GM21447 (cell line): ENCODE measurements around the gene PSMD14.
A peak's percentile ranks its signal among the peaks of the same experiment; 100 is the strongest.
"Not testable (repeated sequence)": the region's sequence is repeated elsewhere in the genome, so short reads cannot be mapped to it uniquely, and the experiment has no call there.

Experiments used
- ATAC-seq: cut with Tn5 transposase; IDR thresholded peaks from one replicate; pipeline ENCODE4 v1.9.1; 2021; ENCODE audit not compliant: unreplicated experiment

Gene PSMD14

DNA sequence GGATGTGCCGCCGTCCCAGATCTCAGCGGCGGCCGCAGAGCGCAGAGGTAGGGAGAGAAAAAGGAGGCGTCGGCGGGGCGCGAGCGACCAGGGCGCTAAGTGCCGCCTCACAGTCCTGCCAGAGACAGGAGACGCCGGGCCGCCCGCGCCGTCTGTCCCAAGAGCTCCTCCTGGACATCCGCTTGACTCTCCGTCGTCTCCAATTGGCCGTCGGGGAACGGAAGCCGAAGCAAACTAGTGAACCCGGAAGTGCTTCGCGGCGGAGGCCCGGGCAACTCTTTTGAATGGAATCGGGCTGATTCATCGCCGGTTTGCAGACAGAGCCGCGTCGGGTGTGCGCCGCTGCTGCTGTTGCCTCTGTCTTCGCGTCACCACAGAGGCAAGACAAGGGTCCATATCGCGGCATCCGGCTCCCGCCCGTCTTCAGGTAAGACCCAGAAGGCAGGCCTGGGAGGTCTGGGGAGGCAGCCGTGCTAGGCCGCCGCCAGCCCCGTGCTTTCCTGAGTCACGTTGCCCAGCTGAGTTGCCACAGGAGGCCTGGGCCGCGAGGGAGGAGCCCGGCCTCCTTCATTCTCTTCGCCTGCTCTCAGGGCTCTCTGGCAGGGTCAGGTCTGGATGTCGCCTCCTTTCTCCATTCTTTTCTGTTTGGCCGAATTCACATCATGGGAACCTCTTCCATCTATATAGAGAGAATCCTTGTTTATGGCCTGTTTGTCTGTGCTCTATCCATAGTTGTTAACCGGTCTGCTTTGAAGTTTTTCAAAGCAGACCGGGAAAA, at the start of gene PSMD14:
Gene PSMD14, plus strand, starts transcription at position 248 of the 778 bp plus-strand sequence. CDS start 10,401 bp downstream, outside the sequence.
- ATAC-seq = peak; percentile 98

DNA sequence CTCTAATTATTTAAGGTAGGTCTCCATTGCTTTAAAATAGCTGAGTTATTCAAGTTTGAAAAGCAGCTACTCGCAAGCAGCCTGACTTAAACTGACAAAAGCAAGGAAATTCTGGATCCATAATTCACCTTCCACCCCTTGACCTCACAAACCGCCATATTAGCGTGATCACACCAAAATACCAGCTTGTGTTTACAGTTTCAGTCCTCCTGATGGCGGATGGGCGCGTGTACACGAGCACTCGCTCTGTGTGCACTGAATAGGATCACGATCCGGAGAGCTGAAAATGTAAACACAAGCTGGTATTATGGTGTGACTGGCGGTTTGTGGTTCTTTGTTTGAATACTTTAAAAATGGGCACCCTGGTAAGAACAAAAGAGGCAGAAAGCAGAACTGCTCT, 42.4 kb upstream of the PSMD14 start:
- ATAC-seq = no peak

DNA sequence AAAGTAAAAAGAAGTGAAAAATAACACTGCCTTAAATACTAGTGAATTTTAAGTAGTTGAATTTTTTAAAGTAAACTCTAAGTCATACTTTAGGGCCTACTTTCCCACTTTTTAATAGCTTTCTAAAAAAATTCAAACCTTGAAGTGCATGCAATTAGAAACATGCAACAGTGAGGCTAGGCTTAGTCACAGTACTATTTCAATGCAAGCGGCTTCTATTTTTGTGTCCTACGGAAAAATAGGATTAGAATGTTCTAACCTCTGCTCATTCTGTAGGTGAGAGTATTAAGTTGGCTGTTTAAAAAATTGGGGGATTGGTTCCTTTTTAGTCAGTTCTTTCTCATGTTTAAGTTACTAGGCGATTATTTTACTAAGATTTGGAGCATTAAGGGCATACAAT, 39.1 kb upstream of the PSMD14 start:
- ATAC-seq = no peak

DNA sequence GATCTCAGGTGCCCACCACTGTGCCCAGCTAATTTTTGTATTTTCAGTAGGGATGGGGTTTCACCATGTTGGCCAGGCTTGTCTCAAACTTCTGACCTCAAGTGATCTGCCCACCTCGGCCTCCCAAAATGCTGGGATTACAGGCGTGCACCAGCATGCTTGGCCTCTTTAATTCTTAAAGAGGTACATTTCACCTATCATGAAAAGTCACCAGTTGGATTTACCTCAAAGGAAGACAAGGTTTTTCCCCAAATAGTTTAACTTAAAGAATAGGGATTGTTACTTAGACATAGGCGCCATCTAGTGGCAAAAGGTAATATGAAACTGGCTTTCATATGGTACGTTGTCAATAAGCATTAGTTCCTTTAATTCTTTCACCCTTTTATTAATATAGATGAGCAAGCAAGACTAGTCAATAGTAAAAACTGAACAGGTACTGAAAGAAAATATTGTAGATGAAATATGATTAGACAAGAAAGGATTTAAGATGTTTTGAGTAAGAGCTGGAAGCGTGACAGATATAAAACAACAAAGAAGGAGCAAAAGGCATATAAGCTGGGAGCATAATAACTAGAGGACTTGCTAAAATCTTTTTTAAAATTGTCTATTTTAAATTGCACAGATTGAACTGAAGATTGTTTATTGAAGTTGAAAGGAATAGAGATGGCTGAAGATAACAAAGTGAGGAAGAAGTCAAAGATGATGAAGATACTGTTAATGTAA, 35.0 kb upstream of the PSMD14 start:
- peak; percentile 73 for ATAC-seq

DNA sequence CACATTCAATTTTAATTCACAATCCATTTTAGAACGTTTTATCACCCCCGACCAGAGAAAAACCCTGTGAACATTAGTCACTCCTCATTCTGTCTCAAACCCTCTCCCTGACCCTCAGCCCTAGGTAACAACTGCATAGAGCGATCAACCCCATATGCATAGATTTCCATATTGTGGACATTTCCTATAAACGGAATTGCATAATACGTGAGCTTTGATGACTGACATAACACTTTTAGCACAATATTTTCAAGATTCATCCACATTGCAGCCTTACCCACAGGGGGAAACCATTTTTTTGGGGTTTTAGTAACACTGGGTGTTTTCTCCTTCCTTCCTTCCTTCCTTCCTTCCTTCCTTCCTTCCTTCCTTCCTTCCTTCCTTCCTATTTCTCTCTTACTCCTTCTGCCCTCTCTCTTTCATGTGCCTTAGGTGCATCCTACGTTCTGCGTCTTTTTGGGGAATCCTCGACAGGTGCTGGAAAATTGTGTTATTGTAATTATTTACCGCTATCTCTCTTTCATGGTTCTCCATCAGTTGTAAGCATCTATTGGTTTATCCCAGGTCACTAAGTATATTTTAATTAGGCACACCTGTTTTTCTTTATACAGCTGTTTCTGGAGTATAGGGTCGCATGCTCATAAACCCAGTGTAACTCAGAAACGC, 29.5 kb upstream of the PSMD14 start:
- ATAC-seq = not testable (repeated sequence)

DNA sequence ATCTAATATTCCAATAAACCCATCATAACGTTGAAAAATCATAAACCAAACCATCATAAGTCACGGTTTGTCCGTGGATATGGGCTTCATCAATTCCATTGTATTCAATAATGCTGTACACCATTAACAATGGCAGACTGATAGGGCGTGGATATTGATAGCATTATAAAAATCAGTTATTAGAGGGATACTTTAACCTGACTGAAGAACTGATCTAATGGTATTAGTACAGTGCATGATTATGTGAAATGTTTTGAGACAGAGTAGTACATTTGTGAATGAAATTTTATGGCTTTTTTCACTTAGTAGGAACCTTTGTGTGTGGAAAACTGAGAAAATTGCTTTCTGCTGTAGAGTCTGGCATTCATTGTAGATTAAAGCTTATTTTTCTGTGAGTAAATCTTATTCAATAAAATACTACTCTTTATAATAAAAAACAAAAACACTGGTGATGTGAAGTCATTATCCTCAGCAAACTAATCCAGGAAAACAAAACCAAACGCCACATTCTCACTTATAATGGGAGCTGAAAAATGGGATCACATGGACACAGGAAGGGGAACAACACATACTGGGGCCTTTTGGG, 28.9 kb upstream of the PSMD14 start:
- ATAC-seq = not testable (repeated sequence)

GRCh38 chr2:161280906-161281323, 27.3 kb upstream of the PSMD14 start:
- ATAC-seq = not testable (repeated sequence)

GRCh38 chr2:161281615-161282310, 26.5 kb upstream of the PSMD14 start:
- ATAC-seq = not testable (repeated sequence)

DNA sequence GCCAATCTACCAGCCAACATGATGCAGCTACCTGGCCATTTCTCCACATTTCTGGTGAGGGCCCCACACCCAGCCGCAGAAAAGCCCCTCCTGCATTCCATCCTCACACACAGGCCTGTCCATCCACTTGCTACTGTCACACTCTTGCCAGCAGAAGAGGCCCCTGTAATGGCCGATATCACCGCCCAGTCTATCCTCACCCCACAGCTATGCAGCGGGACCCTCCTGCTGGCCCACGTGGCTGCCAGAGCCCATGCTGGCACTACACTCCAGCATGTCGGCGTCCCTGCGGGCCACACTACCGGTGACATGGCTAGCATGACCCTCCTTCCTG, 25.9 kb upstream of the PSMD14 start:
- not testable (repeated sequence) for ATAC-seq

DNA sequence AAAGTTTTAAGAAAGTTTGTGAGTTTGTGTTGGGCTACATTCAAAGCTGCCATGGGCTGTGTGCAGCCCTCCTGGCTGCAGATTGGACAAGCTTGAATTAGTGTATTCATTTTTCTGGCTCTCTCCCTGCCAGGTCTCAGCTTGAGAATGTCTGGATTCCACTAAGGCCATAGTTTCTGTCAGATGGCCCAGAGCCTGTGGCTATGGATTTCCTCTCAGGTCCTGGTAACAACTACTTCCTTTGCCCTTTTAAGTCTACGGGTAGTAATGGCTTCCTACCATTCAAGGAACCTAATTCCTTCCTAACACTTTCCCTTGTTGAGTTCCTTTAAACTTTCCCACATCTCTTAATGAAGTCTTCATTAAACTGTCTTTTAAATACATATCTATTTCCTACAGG, 24.3 kb upstream of the PSMD14 start:
- ATAC-seq = no peak

GRCh38 chr2:161303535-161304050, 4.6 kb upstream of the PSMD14 start:
- no peak for ATAC-seq

DNA sequence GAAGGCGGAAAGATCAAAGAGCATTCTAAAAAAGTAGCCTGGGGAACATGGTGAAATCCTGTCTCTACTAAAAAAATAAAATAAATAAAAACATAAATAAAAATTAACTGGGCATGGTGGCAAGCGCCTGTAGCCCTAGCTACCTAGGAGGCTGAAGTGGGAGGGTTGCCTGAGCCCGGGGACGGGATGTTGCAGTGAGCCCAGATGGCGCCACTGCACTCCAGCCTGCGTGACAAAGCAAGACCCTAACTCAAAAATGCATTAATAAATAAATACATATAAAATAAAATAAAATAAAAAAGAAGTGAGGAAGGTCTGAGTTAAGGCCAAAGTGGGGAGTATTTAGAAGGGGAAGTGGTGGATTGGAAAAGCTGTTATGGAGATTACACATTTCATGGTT, 1.3 kb upstream of the PSMD14 start:
- ATAC-seq = no peak

- ATAC-seq = no peak
Observed at GRCh38 chr2:161307676-161308075, 549 bp upstream of the PSMD14 start.

- no peak for ATAC-seq
Observed at GRCh38 chr2:161312996-161313395, 4.8 kb downstream of the PSMD14 start.

DNA sequence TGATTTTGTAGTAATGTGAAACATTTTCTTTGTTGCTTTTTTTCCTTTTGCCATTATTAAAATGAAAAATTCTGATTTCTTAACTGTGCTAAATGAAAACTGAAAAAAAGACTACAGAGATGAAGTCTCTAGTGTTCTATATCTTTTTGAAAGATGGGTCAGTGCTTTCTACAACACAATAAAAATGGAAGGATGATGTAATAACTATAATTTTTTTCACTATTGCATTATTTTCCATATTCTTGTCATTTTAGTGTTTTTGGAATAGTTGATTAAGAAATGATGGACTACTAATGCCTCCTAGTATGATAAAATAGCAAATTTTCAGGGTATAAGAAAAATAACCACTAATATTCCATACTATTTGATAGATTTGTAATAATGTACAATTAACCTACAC, 7.2 kb downstream of the PSMD14 start:
- no peak for ATAC-seq

GRCh38 chr2:161316701-161317100, 8.5 kb downstream of the PSMD14 start:
- ATAC-seq = no peak

DNA sequence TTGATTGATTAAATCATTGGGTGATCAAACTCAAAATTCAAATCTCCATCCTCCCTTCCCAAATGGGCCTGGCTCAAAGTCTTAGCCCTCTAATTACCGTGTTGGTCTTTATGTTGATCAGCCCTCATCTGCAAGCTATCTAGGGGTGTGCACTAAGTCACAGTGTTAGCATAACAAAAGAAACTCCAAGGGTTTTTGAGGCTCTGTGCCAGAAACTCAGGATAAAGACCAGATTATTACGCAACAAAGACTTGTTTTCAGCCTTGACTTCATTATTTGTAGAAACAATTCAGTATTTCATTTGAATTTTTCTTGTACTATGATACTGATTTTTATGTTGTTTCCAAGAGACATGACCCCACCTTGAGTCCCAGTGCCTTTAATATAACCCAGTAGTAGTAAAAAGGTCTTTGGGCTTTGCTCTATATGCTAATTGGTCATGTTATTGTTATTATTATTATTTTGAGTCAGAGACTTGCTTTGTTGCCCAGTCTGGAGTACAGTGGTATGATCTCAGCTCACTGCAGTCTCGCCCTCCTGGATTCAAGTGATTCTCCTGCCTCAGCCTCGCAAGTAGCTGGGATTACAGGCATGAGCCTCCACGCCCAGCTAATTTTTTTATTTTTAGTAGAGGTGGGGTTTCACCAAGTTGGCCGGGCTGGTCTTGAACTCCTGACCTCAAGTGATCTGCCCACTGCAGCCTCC, 13.9 kb downstream of the PSMD14 start:
- ATAC-seq = no peak

GRCh38 chr2:161324876-161325275, 16.7 kb downstream of the PSMD14 start:
- ATAC-seq = no peak

DNA sequence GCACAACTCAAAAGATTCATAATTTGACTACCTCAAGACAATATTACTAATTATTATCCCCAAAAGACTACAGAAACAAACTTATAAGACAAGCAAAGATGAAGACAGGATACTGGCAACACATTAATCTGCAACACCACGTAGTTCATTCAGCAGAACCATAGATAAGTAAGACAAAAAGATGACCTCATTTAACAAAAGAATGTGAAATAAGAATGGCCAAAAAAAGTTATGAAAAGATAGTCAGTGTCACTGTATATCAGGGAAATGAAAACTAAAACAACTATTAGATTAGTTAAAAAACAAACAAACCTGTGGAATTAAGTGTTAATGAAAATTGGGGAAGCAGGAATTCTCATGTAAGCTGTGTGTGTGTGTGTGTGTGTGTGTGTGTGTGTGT, 19.4 kb downstream of the PSMD14 start:
- no peak for ATAC-seq

DNA sequence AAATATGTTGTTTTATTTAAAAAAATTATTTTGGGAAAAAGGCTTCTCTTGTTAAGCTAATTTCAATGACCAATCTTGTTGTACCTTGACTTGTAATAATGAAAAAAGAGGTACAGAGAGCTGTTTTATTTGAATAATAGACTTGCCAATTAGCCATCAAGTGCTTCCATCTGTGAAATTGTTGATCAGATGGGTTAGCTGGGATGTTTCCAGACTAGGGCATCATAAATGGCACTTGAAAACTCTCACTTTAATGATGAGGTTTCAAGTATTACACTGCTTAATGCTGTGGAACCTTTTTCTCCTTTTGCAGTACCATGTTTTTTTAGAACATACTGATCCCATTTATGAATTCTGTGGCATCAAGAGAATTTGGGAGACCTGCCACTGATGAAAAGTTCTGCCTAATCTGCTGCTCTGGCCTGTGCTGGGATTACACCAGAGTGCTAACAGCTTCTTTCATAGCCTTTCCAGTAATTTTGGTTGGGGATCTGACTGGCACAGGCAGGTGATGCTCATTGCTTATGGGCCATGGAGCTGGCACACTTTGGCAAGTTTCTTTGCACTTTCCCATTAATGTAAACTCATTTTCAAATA, 24.2 kb downstream of the PSMD14 start:
- ATAC-seq = no peak
